Measurements from ENCODE around the gene WASHC2A.
"Not testable (repeated sequence)": the region's sequence is repeated elsewhere in the genome, so short reads cannot be mapped to it uniquely, and the experiment has no call there.

WASHC2A gene

DNA sequence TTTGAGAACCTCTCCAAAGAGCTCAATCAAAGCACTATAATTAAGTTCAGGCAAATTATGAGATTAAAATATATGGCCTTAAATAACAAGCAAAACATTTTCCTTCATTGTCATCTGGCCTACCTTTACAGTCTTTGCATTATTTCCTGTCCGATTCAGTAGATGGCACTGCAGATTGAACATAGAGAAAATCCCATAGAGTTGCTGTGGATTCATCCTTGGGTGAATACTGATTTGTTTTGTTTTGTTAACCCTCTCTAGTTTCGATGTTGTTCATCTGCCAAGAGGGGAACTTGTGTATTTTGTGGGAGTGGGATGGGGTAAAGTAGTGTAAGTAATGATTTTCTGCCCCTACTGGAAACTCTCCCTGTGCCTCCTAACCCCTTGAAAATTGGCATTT is 97.3 kb downstream of the WASHC2A start:
- DNase-seq, result not testable (repeated sequence)

DNA sequence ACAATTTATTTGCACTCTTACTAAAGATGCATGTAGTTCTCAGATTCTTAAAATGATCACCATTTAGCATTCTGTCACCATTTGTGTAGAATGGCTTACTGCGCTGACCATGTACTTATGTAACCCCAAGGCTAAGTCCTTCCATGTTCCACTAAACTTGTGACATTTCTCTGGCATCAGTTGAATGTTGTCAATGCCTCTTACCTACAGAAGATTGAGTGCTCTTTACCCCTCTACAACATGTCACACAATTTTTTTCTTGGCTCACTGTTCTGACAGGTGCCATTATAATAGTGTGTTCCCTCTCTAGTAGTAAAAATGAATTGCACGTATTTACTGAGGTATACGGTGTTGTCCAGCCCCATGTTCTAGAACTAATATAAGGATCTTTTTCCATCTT is 100.1 kb downstream of the WASHC2A start:
- DNase-seq, result not testable (repeated sequence)

DNA sequence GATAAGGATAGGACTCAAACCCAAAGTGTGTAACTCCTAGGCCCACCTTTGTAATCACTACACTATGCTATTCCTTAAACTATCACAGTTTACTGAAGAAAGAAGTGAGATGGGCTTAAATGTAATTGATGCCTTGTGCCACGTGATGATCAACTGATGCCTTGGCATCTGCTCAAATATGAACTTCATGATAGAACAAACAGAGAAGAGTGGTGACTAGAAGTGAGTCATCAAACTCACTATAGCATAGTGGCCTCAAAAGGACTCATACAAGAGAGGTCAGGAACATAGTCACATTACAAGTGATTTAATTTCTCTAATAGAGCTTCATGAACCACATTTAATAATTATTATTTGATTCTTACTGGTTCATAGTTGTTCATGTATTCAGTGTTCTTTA is 101.8 kb downstream of the WASHC2A start:
- DNase-seq, result not testable (repeated sequence)

DNA sequence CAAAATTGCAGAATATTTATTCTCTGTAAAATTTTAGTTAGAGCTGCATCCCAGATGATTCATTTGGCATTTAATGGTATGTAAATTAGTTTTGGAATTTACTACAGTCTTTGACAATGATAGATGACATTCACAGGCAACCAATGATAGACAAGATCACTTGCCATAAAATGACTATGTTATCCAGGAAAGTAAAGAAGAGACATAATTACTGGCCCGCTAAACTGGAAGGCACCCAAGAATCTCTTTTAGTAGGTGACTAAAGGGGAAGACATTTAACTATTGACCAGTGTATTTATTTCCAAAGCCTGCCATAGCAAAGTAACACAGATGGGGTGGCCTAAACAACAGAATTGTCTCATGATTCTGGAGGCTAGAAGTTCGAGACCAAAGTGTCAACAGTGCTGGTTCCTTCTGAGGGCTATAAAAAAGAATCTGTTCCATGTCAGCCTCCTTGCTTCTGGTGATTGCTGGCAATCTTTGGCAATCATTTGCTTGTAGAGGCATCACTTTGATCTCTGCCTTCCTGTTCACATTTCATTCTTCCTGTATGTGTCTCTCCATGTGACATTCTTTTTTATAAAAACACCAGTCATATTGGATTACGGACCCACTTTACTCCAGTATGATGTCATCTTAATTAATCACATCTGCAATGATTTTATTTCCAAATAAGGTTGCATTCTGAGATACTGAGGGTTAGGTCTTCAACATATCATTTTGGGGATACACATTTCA is 107.2 kb downstream of the WASHC2A start:
- not testable (repeated sequence) for DNase-seq

Data from SIG-M5 (cell line).